HG03108 (cell line): ENCODE results near the gene OXCT1.
"Not testable (repeated sequence)": the region's sequence is repeated elsewhere in the genome, so short reads cannot be mapped to it uniquely, and the experiment has no call there.

Experiments
- ATAC-seq: cut with Tn5 transposase; IDR thresholded peaks from one replicate; pipeline ENCODE4 v1.9.1; 2021; ENCODE audit warnings: moderate library complexity; ENCODE audit not compliant: unreplicated experiment

Gene OXCT1

DNA sequence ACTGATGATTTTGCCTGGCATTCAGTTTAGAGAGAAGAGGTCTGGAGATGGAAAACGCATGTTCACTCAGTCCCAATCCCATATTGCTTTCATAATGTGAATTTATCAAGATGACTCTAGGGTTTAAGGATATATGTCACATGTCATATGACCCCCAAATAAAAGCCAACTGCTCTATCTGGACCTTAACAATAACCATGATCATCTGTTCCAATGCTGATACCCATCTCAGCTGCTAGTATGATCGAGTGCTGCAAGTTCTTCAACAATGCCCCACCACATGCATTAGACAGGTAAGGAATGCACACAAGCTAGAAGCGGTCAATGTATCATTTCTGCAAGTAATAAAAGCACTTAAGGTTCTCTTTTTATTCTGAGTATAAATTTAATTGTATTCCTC, 91.8 kb downstream of the OXCT1 start:
- ATAC-seq: no peak

DNA sequence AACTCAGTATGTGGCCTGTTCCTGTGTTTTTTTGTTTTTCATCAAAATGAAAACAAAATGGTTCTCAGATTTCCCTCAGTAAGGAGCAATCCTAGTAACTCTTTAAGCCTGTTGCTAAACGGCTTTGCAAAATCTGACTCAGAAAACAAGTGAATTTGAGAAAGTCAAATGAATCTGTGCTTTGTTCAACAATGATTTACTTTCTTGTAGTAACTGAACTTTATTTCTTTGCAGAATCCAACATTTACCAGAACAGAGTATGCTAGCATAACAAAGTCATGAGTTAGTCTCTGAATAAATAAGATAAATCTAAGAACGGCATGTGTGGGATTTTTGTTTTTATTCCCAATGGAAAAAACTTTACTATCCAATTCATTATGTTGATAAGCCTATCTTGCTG, 93.8 kb downstream of the OXCT1 start:
- no peak for ATAC-seq

DNA sequence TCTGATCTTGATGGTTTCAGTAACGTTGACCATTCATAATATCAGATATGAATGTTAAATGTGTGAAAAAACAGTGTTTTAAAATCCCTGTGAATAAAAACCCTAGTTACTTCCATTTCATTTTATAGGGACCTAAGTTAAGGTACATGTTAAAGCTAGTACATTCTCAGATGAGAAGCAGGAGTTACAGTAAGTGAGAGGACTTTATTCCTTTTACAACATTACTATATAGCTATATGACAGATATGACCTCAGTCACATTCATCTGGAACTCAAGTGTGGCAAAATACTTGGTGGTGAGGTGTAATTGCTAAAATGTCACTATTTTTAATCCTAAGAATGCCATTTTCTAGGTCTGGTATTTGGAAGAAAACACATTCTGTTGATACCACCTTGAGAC, 96.4 kb downstream of the OXCT1 start:
- ATAC-seq: no peak

DNA sequence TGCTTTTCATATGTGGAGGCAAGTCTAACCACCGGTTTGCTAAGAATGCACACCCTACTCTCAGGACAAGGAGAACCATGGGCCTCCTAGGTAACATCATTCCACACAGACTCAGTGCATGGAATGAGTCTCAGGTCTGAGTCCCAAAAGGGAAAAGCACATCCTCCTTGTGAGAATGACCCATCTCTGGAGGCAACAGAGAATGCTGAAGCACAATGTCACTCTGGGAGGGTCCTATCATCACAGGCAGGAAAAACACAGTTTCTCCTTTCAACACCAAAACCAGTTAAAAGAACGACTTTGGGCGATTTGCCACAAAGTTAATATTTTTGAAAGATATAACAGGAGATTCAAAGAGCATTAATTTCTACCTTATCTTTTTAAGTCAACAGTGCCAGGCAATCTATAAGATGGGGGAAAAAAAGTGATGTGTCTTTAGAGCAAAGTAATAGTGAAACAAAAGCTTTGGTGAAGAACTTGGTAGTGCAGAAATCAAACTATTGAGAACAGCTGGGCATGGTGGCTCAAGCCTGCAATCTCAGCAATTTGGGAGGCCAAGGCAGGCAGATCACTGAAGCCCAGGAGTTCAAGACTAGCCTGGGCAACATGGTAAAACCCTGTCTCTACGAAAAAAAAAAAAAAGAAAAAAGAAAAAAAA, 97.3 kb downstream of the OXCT1 start:
- ATAC-seq: no peak

DNA sequence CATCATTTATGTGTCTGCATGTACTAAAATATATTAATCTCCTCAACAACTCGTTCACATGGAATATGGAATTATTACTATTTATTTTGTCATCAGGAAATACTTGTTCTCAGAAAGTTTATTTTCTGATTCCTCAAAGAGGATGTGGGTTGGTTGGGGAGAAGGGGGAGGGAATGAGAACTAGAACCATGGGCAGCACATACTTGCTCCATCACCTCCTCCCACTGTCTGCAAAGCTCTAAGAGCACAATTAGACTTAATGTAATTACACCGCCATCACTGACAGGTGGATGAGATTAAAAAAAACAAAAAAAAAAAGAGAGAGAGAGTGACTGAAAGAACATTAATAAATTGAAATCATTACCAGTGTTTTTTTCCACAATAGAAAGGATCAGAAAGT, 98.2 kb downstream of the OXCT1 start:
- no peak for ATAC-seq

GRCh38 chr5:41770799-41771198, 99.4 kb downstream of the OXCT1 start:
- peak; percentile 81 for ATAC-seq

DNA sequence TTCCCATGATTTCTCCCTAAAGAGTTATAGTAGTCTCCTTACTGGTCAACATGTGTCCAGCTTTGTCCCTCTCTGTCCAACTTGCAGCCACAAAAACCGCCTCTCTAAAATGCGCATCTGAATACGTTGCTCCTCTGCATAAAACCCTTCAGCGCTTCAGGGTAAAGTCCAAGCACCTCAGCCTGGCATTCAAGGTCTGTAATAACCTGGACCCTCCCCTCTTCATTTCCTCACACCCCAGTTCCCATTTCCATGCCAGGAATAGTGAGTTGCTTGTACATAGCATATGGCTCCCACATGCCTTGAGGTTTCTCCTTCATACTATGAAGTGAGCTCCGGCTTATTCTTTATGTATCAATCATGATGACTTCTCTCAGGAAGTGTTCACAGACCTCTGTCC, 101.5 kb downstream of the OXCT1 start:
- no peak for ATAC-seq

GRCh38 chr5:41764650-41765049, 105.6 kb downstream of the OXCT1 start:
- no peak for ATAC-seq

GRCh38 chr5:41763574-41763973, 106.7 kb downstream of the OXCT1 start:
- no peak for ATAC-seq

GRCh38 chr5:41763081-41763480, 107.1 kb downstream of the OXCT1 start:
- no peak for ATAC-seq

- ATAC-seq: no peak
Measured at GRCh38 chr5:41762426-41762825, 107.8 kb downstream of the OXCT1 start.

- ATAC-seq: no peak
Measured at GRCh38 chr5:41761663-41762062, 108.6 kb downstream of the OXCT1 start.

DNA sequence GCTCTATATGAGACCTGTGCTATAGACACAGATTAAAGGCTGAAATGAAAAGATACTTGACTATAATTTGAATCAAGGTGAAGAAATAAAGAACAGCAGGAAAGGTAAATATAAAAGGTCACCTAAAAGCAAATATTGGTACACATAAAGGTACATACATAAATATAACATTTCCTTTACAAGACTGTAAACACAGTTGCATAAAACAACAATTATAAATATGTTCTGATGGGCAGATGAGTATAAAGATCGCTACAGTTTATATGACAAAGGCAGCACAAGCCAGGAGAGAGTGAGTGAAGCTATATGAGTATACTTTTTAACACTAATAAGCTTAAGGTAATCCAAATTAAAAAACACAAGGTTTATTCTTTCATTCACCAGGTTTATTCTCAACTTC, 114.5 kb downstream of the OXCT1 start:
- ATAC-seq: no peak

DNA sequence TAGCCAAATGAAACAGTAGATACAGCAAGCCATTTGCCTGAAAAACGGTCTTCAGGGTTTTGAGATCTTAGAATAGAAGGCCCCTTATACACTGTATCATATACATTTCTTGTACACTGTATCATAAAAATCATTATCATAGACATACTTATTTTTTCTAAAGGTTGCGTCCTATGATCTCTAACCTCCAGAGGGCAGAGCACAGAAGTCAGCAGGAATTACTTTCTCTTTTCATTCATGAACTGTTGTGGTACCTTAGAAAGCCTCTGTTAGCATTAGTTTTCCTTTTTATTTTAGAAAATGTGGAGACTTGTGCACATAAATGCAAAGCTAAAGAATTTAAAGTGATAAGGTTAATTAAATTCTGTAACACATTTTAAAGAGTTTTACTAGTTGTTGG, 115.4 kb downstream of the OXCT1 start:
- ATAC-seq: no peak

DNA sequence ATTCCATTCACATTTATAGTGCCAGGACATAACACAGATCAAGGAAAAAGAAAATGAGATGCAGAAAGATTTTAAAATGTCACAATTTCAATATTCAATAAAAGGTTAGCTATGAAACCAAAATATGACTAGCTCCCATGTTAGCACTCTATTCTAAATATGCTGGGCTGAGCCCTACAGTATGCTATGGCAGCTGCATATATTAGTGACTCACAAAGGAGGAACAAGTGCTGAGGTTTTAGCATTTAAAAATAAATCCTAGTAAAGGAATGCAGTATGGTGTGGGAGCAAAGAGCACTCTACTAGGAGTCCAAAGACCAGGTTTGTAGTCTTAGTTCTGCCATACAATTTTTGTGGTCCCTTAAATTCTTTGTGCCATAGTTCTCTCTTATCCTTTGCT, 118.4 kb downstream of the OXCT1 start:
- ATAC-seq: no peak

DNA sequence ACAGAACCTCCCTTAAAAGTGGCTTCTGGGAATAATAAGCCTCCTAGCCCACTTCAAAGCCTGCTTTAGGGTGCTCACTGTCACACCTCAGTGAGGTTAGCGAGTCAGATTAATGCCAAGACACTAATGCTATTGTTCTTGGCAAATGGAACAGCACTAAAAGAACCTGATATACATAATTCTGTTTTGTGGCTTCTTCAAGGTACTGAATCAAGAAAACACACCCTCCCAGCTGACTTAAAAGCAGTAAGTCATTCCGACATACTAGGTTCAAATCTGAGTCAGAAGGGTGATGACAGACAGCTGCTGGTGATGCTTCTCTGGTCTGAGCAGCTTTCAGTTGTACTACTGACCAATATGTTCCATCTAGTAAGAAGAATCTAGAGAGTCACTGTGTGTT, 121.6 kb downstream of the OXCT1 start:
- ATAC-seq: peak; percentile 97

GRCh38 chr5:41747708-41748107, 122.5 kb downstream of the OXCT1 start:
- no peak for ATAC-seq

- ATAC-seq: no peak
Measured at GRCh38 chr5:41747301-41747700, 122.9 kb downstream of the OXCT1 start.

DNA sequence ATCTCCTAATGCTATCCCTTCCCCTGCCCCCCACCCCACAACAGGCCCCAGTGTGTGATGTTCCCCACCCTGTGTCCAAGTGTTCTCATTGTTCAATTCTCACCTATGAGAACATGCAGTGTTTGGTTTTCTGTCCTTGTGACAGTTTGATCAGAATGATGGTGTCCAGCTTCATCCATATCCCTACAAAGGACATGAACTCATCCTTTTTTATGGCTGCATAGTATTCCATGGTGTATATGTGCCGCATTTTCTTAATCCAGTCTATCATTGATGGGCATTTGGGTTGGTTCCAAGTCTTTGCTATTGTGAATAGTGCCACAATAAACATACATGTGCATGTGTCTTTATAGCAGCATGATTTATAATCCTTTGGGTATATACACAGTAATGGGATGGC, 127.6 kb downstream of the OXCT1 start:
- not testable (repeated sequence) for ATAC-seq

DNA sequence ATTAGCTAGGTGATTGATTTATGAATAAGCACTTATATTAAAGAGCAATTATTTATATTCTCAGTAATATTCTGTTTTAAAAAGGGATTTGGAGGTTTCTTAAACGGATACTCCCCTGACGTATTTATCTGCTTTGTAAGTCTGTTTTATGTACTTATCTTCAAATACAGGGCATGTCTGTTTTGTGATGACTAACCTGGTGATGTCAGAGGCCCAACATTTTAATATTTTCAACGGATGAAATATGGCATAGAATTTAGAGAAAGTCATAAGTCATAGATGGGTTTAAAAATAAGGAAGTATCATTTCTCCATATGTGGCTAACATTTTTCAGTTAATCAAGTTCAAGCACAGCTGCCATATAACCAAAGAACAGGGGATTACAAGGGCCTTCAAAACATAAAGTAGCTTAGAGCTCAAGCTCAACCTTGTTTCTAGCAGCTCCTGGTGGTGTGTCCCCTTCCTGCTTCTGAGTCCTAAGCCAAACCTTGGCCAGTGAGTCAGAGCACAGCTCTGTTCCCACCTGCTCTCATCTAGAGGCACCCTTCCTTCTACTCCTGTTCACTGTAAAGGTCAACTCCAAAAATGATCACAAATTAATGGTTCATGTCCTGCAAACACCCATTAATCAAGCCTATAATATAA, 131.4 kb downstream of the OXCT1 start:
- ATAC-seq: no peak

- no peak for ATAC-seq
Measured at GRCh38 chr5:41736641-41737040, 133.6 kb downstream of the OXCT1 start.

DNA sequence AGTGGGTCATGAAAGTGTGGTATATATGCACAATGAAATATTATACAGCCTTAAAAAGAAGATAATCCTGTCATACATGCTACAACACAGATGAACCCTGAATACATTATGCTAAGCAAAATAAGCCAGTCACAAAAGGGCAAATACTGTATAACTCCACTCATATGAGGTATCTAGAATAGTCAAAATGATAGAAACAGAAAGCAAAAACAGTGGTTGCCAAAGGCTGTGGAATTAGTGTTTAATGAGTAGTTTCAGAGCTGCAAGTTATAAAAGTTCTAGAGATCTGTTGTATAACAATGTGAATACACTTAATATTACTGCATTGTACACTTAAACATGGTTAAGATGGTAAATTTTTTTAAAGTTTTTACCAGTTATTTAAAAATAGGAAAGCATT, 135.0 kb downstream of the OXCT1 start:
- ATAC-seq: no peak

- ATAC-seq: not testable (repeated sequence)
Measured at GRCh38 chr5:41729381-41729780, 140.8 kb downstream of the OXCT1 start.
